Motor neuron (in vitro differentiated cells): ENCODE measurements around the gene RAI14. TPM values are rescaled to one million over a fixed set of nuclear protein-coding genes. Genes with fewer than 3 reads are reported as not detected.

Experiments used
- ATAC-seq, 8 experiments: fragments of 200-7000 bp; cut with Tn5 transposase; replicated peaks in 6 of 8; 2 replicates each; pipeline ENCODE4 v1.8.0; 2021; ENCODE audit warnings: mild to moderate bottlenecking in 8 of 8, moderate library complexity in 8 of 8
- H3K27ac ChIP-seq, 2 donors: fragments of 250-450 bp; sonication (Bioruptor Pico); 2 replicates each; pipeline ENCODE4 v1.9.0; 2021; ENCODE audit warnings: antibody characterized with exemption in 2 of 2, mild to moderate bottlenecking in 2 of 2, moderate library complexity in 1 of 2
- H3K4me1 ChIP-seq, 2 donors: fragments of 250-450 bp; sonication (Bioruptor Pico); replicated peaks in 1 of 2; 2 replicates each; pipeline ENCODE4 v1.6.1; 2021; ENCODE audit warnings: antibody characterized with exemption in 2 of 2, mild to moderate bottlenecking in 2 of 2, moderate library complexity in 1 of 2
- H3K4me3 ChIP-seq, 5 donors: fragments of 250-450 bp; sonication (Bioruptor Pico); 2 replicates each; pipeline ENCODE4 v1.9.0; 2021; ENCODE audit warnings: antibody characterized with exemption in 5 of 5, mild to moderate bottlenecking in 5 of 5, moderate library complexity in 4 of 5
- WGBS, 10 experiments: fragments of 450-650 bp; shearing (Covaris generic); methylation state at CpG; one replicate each; pipeline ENCODE4 v1.0.0; 2022; 5-methylcytosine and 5-hydroxymethylcytosine counted together
- in situ Hi-C, 9 experiments: fragments of 400-800 bp; cut with MboI; loops; one replicate each; pipeline ENCODE4 v1.15.0; 2021; ENCODE audit warnings: low sequenced_read_pairs in 9 of 9, low pct_unique_long_range_greater_than_20kb in 2 of 9; ENCODE audit not compliant: unreplicated experiment in 9 of 9
- total RNA-seq, 8 experiments: library from RNA; unstranded; fragments of 300-600 nt; gene quantifications; 2 replicates each; pipeline versions ENCODE4 v1.2.3 to v1.2.4, GENCODE V29; 2022

The RAI14 gene
- 100 to 1,000 TPM in 4 of 8 experiments, 10 to 100 TPM in 4; 21.5 to 203 (median 88.2) TPM for total RNA-seq

GRCh38 chr5:34656001-34656699 lies at the start of gene RAI14:
Gene RAI14, plus strand, starts transcription at chr5:34656328. Its CDS starts 30,592 bp downstream, at chr5:34686920.
- peak within 1 kb of the TSS; percentile 18 to 72 for H3K27ac ChIP-seq
- peak; percentile 73 to 87 (median 80) for ATAC-seq
- in situ Hi-C loops: no loop called here
- H3K4me1 ChIP-seq: peaks cover 5 to 9% of the 10 kb centered on the region in 2 donors
- H3K4me3 ChIP-seq: peak within 1 kb of the TSS; percentile 67 to 92 (median 87)
- WGBS, 10 experiments: 0 to 13% (median 7%) methylated on average over 3 to 10 of the region's 79 CpGs; no CpG with 5 or more reads in 7 of the 10 experiments

GRCh38 chr5:34608368-34608767 lies 47.8 kb upstream of the RAI14 start:
- ATAC-seq: no peak
- 56 to 94% (median 86%) methylated on average over 1 to 3 of the region's 3 CpGs; no CpG with 5 or more reads in 1 of the 10 experiments for WGBS, 10 experiments
- Histone ChIP-seq H3K4me1 (peaks cover 0 to 19% of the 10 kb centered on the region in 2 donors), H3K4me3 (no peak overlapping the region), H3K27ac (no peak overlapping the region)
- in situ Hi-C loops: no loop called here

- Histone ChIP-seq H3K4me3 (no peak overlapping the region), H3K4me1 (peaks cover 0 to 19% of the 10 kb centered on the region in 2 donors), H3K27ac (no peak overlapping the region)
- in situ Hi-C loops: no loop called here
- 0 to 70% (median 27%) methylated on average over 1 to 3 of the region's 3 CpGs; no CpG with 5 or more reads in 1 of the 10 experiments for whole genome bisulfite sequencing, 10 experiments
- ATAC-seq: peak in 7 of 8 experiments; percentile 51 to 92 (median 83)
Measured at GRCh38 chr5:34608859-34609648, 47.1 kb upstream of the RAI14 start.

- in situ Hi-C loops: no loop called here
Measured at GRCh38 chr5:34609951-34610441, 46.1 kb upstream of the RAI14 start.

GRCh38 chr5:34610546-34610945 lies 45.6 kb upstream of the RAI14 start:
- H3K27ac ChIP-seq: no peak overlapping the region
- peaks cover 0 to 19% of the 10 kb centered on the region in 2 donors for H3K4me1 ChIP-seq
- H3K4me3 ChIP-seq: no peak overlapping the region
- ATAC-seq: no peak
- in situ Hi-C loops: no loop called here

More at GRCh38 chr5:34609951-34610441, 46.1 kb upstream of the RAI14 start:
- 72 to 100% (median 80%) methylated on average over 1 to 5 of the region's 6 CpGs; no CpG with 5 or more reads in 4 of the 10 experiments for WGBS, 10 experiments
- no peak overlapping the region for H3K4me3 ChIP-seq
- peaks cover 0 to 19% of the 10 kb centered on the region in 2 donors for H3K4me1 ChIP-seq
- ATAC-seq: no peak
- H3K27ac ChIP-seq: no peak overlapping the region

- WGBS, 10 experiments: 79 to 100% (median 95%) methylated on average over 3 to 8 of the region's 9 CpGs
- in situ Hi-C loops: no loop called here
- Histone ChIP-seq H3K27ac (peak overlapping the region in 1 of 2 donors; percentile 22), H3K4me1 (peaks cover 0 to 19% of the 10 kb centered on the region in 2 donors), H3K4me3 (no peak overlapping the region)
- ATAC-seq: peak in 1 of 8 experiments; percentile 7
Measured at GRCh38 chr5:34611464-34612415, 44.4 kb upstream of the RAI14 start.

- in situ Hi-C loops: no loop called here
- peak in 1 of 8 experiments; percentile 54 for ATAC-seq
- 0 to 100% (median 92%) methylated on average over 1 of the region's 1 CpG; no CpG with 5 or more reads in 4 of the 10 experiments for WGBS, 10 experiments
- Histone ChIP-seq H3K4me1 (peaks cover 5 to 13% of the 10 kb centered on the region in 2 donors), H3K4me3 (no peak overlapping the region), H3K27ac (no peak overlapping the region)
Measured at GRCh38 chr5:34616651-34617050, 39.5 kb upstream of the RAI14 start.

- in situ Hi-C loops: no loop called here
- Histone ChIP-seq H3K4me3 (no peak overlapping the region), H3K27ac (no peak overlapping the region), H3K4me1 (peaks cover 5 to 9% of the 10 kb centered on the region in 2 donors)
- WGBS, 10 experiments: 24 to 93% (median 79%) methylated on average over 1 to 4 of the region's 4 CpGs; no CpG with 5 or more reads in 2 of the 10 experiments
- no peak for ATAC-seq
Measured at GRCh38 chr5:34618371-34619065, 37.6 kb upstream of the RAI14 start.

- peak in 4 of 8 experiments; percentile 35 to 96 (median 47) for ATAC-seq
- WGBS, 10 experiments: 28 to 87% (median 69%) methylated on average over 2 to 5 of the region's 5 CpGs; no CpG with 5 or more reads in 3 of the 10 experiments
- in situ Hi-C loops: no loop called here
Measured at GRCh38 chr5:34620185-34620584, 35.9 kb upstream of the RAI14 start.

GRCh38 chr5:34621277-34622097 lies 34.6 kb upstream of the RAI14 start:
- Histone ChIP-seq H3K27ac (no peak overlapping the region), H3K4me1 (peaks cover 9 to 10% of the 10 kb centered on the region in 2 donors), H3K4me3 (no peak overlapping the region)
- no peak for ATAC-seq
- in situ Hi-C loops: no loop called here
- WGBS, 10 experiments: 0 to 87% (median 66%) methylated on average over 1 to 5 of the region's 5 CpGs

More at GRCh38 chr5:34620185-34620584, 35.9 kb upstream of the RAI14 start:
- Histone ChIP-seq H3K4me1 (peaks cover 5 to 9% of the 10 kb centered on the region in 2 donors), H3K27ac (no peak overlapping the region), H3K4me3 (no peak overlapping the region)

GRCh38 chr5:34622098-34622400 lies 34.1 kb upstream of the RAI14 start:
- Histone ChIP-seq H3K4me1 (peaks cover 9 to 10% of the 10 kb centered on the region in 2 donors), H3K4me3 (no peak overlapping the region), H3K27ac (no peak overlapping the region)
- no peak for ATAC-seq
- WGBS, 10 experiments: 0 to 80% (median 48%) methylated on average over 1 of the region's 1 CpG; no CpG with 5 or more reads in 4 of the 10 experiments
- in situ Hi-C loops: no loop called here
